T-helper 22 cell (primary cell): Measurements from ENCODE around the gene ATG12.

Source experiments
- DNase-seq: peaks from one replicate; pipeline ENCODE4 v3.0.0-alpha.2; 2020; ENCODE audit warnings: low read depth

ATG12 gene

GRCh38 chr5:115807654-115808052 lies 33.7 kb downstream of the ATG12 start:
- no peak for DNase-seq

GRCh38 chr5:115806986-115807653 lies 34.2 kb downstream of the ATG12 start:
- no peak for DNase-seq

- DNase-seq = no peak
Measured at GRCh38 chr5:115801984-115802383, 39.4 kb downstream of the ATG12 start.

DNA sequence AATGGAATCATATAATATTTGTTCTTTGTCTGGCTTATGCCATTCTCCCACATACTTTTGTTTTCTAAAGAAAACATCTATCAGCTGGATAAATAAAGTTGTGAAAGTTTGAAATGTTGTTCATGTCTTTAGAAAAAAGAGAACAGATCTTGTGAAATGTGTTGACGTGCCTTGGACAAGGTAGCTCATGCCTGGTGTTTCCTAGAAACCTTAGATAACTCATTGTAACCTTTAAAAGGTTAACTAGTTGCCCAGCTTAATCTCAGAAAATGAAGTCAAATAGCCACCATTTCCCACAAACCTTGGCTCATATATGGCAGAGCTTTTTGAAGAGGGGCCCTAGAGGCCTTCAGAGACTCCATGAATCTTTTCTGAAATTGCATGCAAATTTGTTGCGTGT lies 40.2 kb downstream of the ATG12 start:
- DNase-seq = no peak

DNA sequence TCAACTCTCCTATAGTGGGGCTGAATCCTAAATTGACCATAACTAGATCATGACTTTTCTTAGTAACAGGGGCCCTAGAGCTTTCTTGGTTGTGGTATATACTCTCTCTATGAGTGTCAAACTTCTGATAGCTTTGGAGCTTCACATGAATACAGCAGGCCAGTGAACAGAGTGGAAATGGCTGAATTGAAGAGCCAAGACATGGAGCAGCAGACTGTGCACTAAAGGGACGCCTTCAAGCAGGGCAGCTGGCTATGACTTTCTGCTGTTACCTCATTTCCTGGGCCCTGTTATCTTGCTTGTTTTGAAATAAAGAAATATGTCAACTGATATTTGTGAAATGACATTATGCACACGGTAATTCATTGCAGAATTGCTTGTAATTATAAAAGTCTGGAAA lies 41.3 kb downstream of the ATG12 start:
- no peak for DNase-seq

- DNase-seq = no peak
Measured at GRCh38 chr5:115798252-115798651, 43.1 kb downstream of the ATG12 start.

DNA sequence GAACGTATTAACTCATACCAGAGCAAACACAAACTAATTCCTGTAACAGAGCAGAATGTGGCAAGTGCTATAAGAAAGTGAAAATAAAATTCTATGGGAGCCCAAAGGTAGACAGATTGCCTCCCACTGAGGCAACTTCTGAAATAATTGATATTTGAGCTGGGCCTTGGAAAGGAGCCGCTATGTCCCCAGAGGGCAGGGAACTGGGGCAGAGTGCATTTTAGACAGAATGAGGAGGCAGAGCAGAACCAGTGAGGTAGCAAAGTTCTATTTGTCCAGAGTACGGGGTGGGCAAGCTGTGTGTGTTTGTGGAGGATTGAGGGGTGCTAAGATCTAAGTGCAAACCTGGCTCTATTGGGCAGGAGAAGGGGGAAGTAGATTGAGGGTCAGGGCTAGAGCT lies 44.7 kb downstream of the ATG12 start:
- no peak for DNase-seq

DNA sequence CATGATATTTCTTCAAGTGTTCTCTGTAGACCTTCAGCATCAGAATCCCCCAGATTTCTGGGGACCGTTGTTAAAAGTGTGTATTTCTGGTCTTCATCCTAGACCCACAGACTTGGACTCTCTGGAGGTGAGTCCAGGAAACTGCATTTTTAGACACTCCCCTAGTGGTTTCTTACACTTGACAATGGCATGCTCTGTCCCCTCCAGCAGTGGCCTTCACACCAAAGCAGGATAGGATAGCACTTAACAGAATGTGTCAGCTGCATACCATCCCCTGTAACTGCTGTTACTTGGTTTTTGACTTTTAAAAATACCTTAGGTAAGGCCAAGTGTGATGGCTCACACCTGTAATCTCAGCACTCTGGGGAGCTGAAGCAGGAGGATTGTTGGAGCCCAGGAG lies 45.7 kb downstream of the ATG12 start:
- no peak for DNase-seq

GRCh38 chr5:115788440-115788839 lies 52.9 kb downstream of the ATG12 start:
- no peak for DNase-seq

- no peak for DNase-seq
Measured at GRCh38 chr5:115787426-115787825, 53.9 kb downstream of the ATG12 start.

GRCh38 chr5:115785381-115786065 lies 55.8 kb downstream of the ATG12 start:
- no peak for DNase-seq

- no peak for DNase-seq
Measured at GRCh38 chr5:115778417-115778816, 62.9 kb downstream of the ATG12 start.
